ENCODE data around the gene REXO4. TPM values are rescaled to one million over a fixed set of nuclear protein-coding genes. Genes with fewer than 3 reads are reported as not detected.

The REXO4 gene
- total and polyA plus RNA-seq, 4 donors: 7.4 to 12.1 (median 9.1) TPM

- no peak for DNase-seq (ENCODE audit: low spot score)
- WGBS: 78% methylated on average over 21 of the region's 21 CpGs
- H3K9me3 ChIP-seq (ENCODE audit: control insufficient read depth in 4 of 4, low read length in 3 of 4): no peaks in the 10 kb centered on the region
- H3K27ac ChIP-seq (ENCODE audit: low read depth in 1 of 2, low read length in 2 of 2): no peak overlapping the region
- H3K9ac ChIP-seq (ENCODE audit: low read depth in 1 of 2, low read length in 2 of 2): no peak overlapping the region
- peaks cover 3 to 38% (median 20%) of the 10 kb centered on the region in 4 donors for H3K4me1 ChIP-seq (ENCODE audit: control insufficient read depth in 4 of 4, insufficient read depth in 4 of 4, low read length in 3 of 4)
- H3K36me3 ChIP-seq (ENCODE audit: control insufficient read depth in 4 of 4, insufficient read depth in 3 of 4, low read depth in 1 of 4, low read length in 3 of 4): peaks cover 21 to 54% (median 46%) of the 10 kb centered on the region in 4 donors
- no peak overlapping the region for H3K4me3 ChIP-seq (ENCODE audit: low read depth in 1 of 3, low read length in 3 of 3)
- no peaks in the 10 kb centered on the region for H3K27me3 ChIP-seq (ENCODE audit: control insufficient read depth in 4 of 4, insufficient read depth in 4 of 4, low read length in 3 of 4)
- TF ChIP-seq TAF1 (conservative IDR thresholded peaks at IDR 0.05): no peak
- TF ChIP-seq EGR1 (IDR thresholded peaks at IDR 0.05; ENCODE audit: low read depth in 2 of 2): no peak
- TF ChIP-seq RAD21 (IDR thresholded peaks at IDR 0.05): no peak
- TF ChIP-seq GABPA (IDR thresholded peaks at IDR 0.05 in 1 of 2, conservative IDR thresholded peaks at IDR 0.05 in 1 of 2): no peak
- no peak for TF ChIP-seq YY1 (IDR thresholded peaks at IDR 0.05)
- no peak for TF ChIP-seq RXRA (IDR thresholded peaks at IDR 0.05)
- no peak for TF ChIP-seq FOXA2 (IDR thresholded peaks at IDR 0.05)
- TF ChIP-seq NR2F2 (IDR thresholded peaks at IDR 0.05): no peak
These were observed 57.1 kb downstream of the REXO4 start for GRCh38 chr9:133360400-133361393.

- Histone ChIP-seq H3K4me1 (ENCODE audit: control insufficient read depth in 4 of 4, insufficient read depth in 4 of 4, low read length in 3 of 4) (peaks cover 9 to 50% (median 31%) of the 10 kb centered on the region in 4 donors), H3K27ac (ENCODE audit: low read depth in 1 of 2, low read length in 2 of 2) (no peak overlapping the region), H3K36me3 (ENCODE audit: control insufficient read depth in 4 of 4, insufficient read depth in 3 of 4, low read depth in 1 of 4, low read length in 3 of 4) (peaks cover 16 to 43% (median 37%) of the 10 kb centered on the region in 4 donors), H3K4me3 (ENCODE audit: low read depth in 1 of 3, low read length in 3 of 3) (no peak overlapping the region), H3K27me3 (ENCODE audit: control insufficient read depth in 4 of 4, insufficient read depth in 4 of 4, low read length in 3 of 4) (no peaks in the 10 kb centered on the region), H3K9ac (ENCODE audit: low read depth in 1 of 2, low read length in 2 of 2) (no peak overlapping the region), H3K9me3 (ENCODE audit: control insufficient read depth in 4 of 4, low read length in 3 of 4) (no peaks in the 10 kb centered on the region)
- 65% methylated on average over 20 of the region's 20 CpGs for WGBS
- DNase-seq (ENCODE audit: low spot score): peak; percentile 57
- TF ChIP-seq RAD21 (IDR thresholded peaks at IDR 0.05) (peak; percentile 69 to 81), CTCF (IDR thresholded peaks at IDR 0.05; ENCODE audit: low read depth, low read length, missing input control) (peak; percentile 40), ZBTB33 (IDR thresholded peaks at IDR 0.05) (no peak)
These were observed 58.2 kb downstream of the REXO4 start for GRCh38 chr9:133359399-133360175.

GRCh38 chr9:133357656-133358055, 60.2 kb downstream of the REXO4 start:
- no peaks in the 10 kb centered on the region for H3K27me3 ChIP-seq (ENCODE audit: control insufficient read depth in 4 of 4, insufficient read depth in 4 of 4, low read length in 3 of 4)
- no peak for DNase-seq (ENCODE audit: low spot score)
- no peak overlapping the region for H3K4me3 ChIP-seq (ENCODE audit: low read depth in 1 of 3, low read length in 3 of 3)
- peaks cover 8 to 37% (median 23%) of the 10 kb centered on the region in 4 donors for H3K36me3 ChIP-seq (ENCODE audit: control insufficient read depth in 4 of 4, insufficient read depth in 3 of 4, low read depth in 1 of 4, low read length in 3 of 4)
- no peaks in the 10 kb centered on the region for H3K9me3 ChIP-seq (ENCODE audit: control insufficient read depth in 4 of 4, low read length in 3 of 4)
- H3K4me1 ChIP-seq (ENCODE audit: control insufficient read depth in 4 of 4, insufficient read depth in 4 of 4, low read length in 3 of 4): peaks cover 9 to 54% (median 32%) of the 10 kb centered on the region in 4 donors
- no peak overlapping the region for H3K27ac ChIP-seq (ENCODE audit: low read depth in 1 of 2, low read length in 2 of 2)
- WGBS: 85% methylated on average over 14 of the region's 14 CpGs
- H3K9ac ChIP-seq (ENCODE audit: low read depth in 1 of 2, low read length in 2 of 2): no peak overlapping the region
- no peak for TF ChIP-seq EGR1 (IDR thresholded peaks at IDR 0.05; ENCODE audit: low read depth in 2 of 2)
- no peak for TF ChIP-seq HNF4A (conservative IDR thresholded peaks at IDR 0.05)
- no peak for TF ChIP-seq HNF4G (IDR thresholded peaks at IDR 0.05)
- no peak for TF ChIP-seq NR2F2 (IDR thresholded peaks at IDR 0.05)
- TF ChIP-seq YY1 (IDR thresholded peaks at IDR 0.05): no peak
- no peak for TF ChIP-seq RAD21 (IDR thresholded peaks at IDR 0.05)
- no peak for TF ChIP-seq FOXA1 (IDR thresholded peaks at IDR 0.05)
- TF ChIP-seq RXRA (IDR thresholded peaks at IDR 0.05): no peak
- no peak for TF ChIP-seq TAF1 (conservative IDR thresholded peaks at IDR 0.05)
- no peak for TF ChIP-seq ZBTB33 (IDR thresholded peaks at IDR 0.05)
- TF ChIP-seq FOXA2 (IDR thresholded peaks at IDR 0.05): no peak
- TF ChIP-seq CTCF (IDR thresholded peaks at IDR 0.05; ENCODE audit: low read depth, low read length, missing input control): no peak
- no peak for TF ChIP-seq SP1 (IDR thresholded peaks at IDR 0.05)
